Effector memory CD4-positive, alpha-beta T cell (primary cell): ENCODE measurements around the gene CDYL2.
"Not testable (repeated sequence)": the region's sequence is repeated elsewhere in the genome, so short reads cannot be mapped to it uniquely, and the experiment has no call there.

Experiments
- DNase-seq, 3 donors: peaks; one replicate each; pipeline ENCODE4 v3.0.0-alpha.2; 2020
- H3K27ac ChIP-seq: 2 replicates; pipeline ENCODE4 v1.7.0; 2013; ENCODE audit warnings: mild to moderate bottlenecking, low read length, moderate library complexity; ENCODE audit not compliant: insufficient read depth, poor library complexity, severe bottlenecking
- H3K27me3 ChIP-seq: replicated peaks from 2 replicates; pipeline ENCODE4 v1.7.0; 2013; ENCODE audit warnings: mild to moderate bottlenecking, low read length; ENCODE audit not compliant: insufficient read depth, control insufficient read depth, poor library complexity, severe bottlenecking
- H3K36me3 ChIP-seq: 2 replicates; pipeline ENCODE4 v1.7.0; 2013; ENCODE audit warnings: mild to moderate bottlenecking, low read length, moderate library complexity; ENCODE audit not compliant: control insufficient read depth, insufficient read depth
- H3K4me1 ChIP-seq: 2 replicates; pipeline ENCODE4 v1.7.0; 2013; ENCODE audit warnings: low read length, mild to moderate bottlenecking; ENCODE audit not compliant: control insufficient read depth, insufficient read depth, poor library complexity, severe bottlenecking
- H3K4me3 ChIP-seq: 2 replicates; pipeline ENCODE4 v1.7.0; 2013; ENCODE audit warnings: low read length, low read depth, mild to moderate bottlenecking; ENCODE audit not compliant: insufficient read depth, poor library complexity, severe bottlenecking
- H3K9me3 ChIP-seq: 2 replicates; pipeline ENCODE4 v1.7.0; 2013; ENCODE audit warnings: mild to moderate bottlenecking, low read length, moderate library complexity; ENCODE audit not compliant: control insufficient read depth

CDYL2 gene

GRCh38 chr16:80794071-80794470 is 10.3 kb downstream of the CDYL2 start:
- Histone ChIP-seq H3K27ac (no peak overlapping the region), H3K9me3 (no peaks in the 10 kb centered on the region), H3K4me1 (no peaks in the 10 kb centered on the region), H3K36me3 (no peaks in the 10 kb centered on the region), H3K27me3 (no peaks in the 10 kb centered on the region), H3K4me3 (no peak overlapping the region)
- no peak for DNase-seq

DNA sequence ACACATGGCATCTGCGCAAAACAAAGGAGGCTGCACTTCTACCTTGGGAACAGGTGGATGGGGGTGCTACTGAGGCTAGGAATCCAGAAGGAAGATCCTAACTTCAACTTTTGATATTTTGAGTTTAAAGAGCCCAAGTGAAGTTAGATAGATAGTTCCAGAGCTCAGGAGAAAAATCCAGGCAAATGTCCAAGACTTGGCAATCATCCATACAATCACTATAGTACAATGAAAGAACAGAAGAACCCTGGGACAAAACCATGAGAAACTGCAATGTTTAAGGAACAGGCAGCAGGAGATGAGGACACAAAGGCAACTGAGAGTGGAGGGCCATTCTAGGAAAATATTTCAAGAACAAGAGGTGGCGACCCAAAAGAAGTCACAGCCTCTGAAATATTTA is 12.4 kb downstream of the CDYL2 start:
- Histone ChIP-seq H3K27ac (no peak overlapping the region), H3K4me3 (no peak overlapping the region), H3K27me3 (no peaks in the 10 kb centered on the region), H3K36me3 (no peaks in the 10 kb centered on the region), H3K4me1 (no peaks in the 10 kb centered on the region), H3K9me3 (no peaks in the 10 kb centered on the region)
- no peak for DNase-seq

GRCh38 chr16:80791411-80791810 is 13.0 kb downstream of the CDYL2 start:
- no peaks in the 10 kb centered on the region for H3K36me3 ChIP-seq
- no peak for DNase-seq

DNA sequence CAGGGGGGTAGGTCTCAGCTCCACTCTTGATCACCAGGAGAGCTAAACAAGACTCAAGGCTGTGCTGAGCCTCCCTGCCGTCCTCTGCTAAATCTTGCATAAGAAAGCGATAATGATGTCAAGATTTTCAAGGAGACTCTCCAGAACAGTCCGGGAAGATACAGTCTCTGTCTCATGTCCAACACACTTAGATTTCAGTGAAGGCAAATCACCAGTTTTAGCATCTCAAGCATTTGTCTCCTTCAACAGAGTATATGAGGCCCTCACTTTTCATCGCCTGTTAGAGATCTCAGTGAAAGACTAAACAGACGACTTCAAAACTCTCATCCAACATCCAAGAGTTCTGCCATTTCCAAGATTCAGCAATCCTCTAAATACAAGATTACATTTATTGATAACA is 13.6 kb downstream of the CDYL2 start:
- no peak overlapping the region for H3K4me3 ChIP-seq
- DNase-seq: no peak
- H3K27me3 ChIP-seq: no peaks in the 10 kb centered on the region
- H3K36me3 ChIP-seq: no peaks in the 10 kb centered on the region
- no peaks in the 10 kb centered on the region for H3K9me3 ChIP-seq
- H3K27ac ChIP-seq: no peak overlapping the region
- H3K4me1 ChIP-seq: no peaks in the 10 kb centered on the region

More at GRCh38 chr16:80791411-80791810, 13.0 kb downstream of the CDYL2 start:
- H3K27me3 ChIP-seq: no peaks in the 10 kb centered on the region
- H3K4me1 ChIP-seq: no peaks in the 10 kb centered on the region
- H3K4me3 ChIP-seq: no peak overlapping the region
- H3K27ac ChIP-seq: no peak overlapping the region
- H3K9me3 ChIP-seq: no peaks in the 10 kb centered on the region

GRCh38 chr16:80788027-80788426 is 16.4 kb downstream of the CDYL2 start:
- H3K27ac ChIP-seq: no peak overlapping the region
- no peaks in the 10 kb centered on the region for H3K27me3 ChIP-seq
- H3K36me3 ChIP-seq: no peaks in the 10 kb centered on the region
- no peaks in the 10 kb centered on the region for H3K9me3 ChIP-seq
- H3K4me3 ChIP-seq: no peak overlapping the region
- no peak for DNase-seq
- H3K4me1 ChIP-seq: no peaks in the 10 kb centered on the region

DNA sequence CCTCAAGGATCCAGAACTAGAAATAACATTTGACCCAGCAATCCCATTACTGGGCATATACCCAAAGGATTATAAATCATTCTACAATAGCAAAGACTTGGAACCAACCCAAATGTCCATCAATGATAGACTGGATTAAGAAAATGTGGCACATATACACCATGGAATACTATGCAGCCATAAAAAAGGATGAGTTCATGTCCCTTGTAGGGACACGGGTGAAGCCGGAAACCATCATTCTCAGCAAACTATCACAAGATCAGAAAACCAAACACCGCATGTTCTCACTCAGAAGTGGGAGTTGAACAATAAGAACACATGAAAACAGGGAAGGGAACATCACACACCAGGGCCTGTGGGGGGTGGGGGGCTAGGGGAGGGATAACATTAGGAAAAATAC is 17.8 kb downstream of the CDYL2 start:
- H3K9me3 ChIP-seq, H3K27me3 ChIP-seq, H3K4me3 ChIP-seq, DNase-seq, H3K27ac ChIP-seq, H3K36me3 ChIP-seq, H3K4me1 ChIP-seq: not testable (repeated sequence)

- no peaks in the 10 kb centered on the region for H3K27me3 ChIP-seq
- no peak overlapping the region for H3K27ac ChIP-seq
- H3K36me3 ChIP-seq: no peaks in the 10 kb centered on the region
- H3K4me1 ChIP-seq: no peaks in the 10 kb centered on the region
- no peak for DNase-seq
- H3K9me3 ChIP-seq: peaks cover 6% of the 10 kb centered on the region
- H3K4me3 ChIP-seq: no peak overlapping the region
Measured at GRCh38 chr16:80784951-80785350, 19.4 kb downstream of the CDYL2 start.

GRCh38 chr16:80778703-80779102 is 25.7 kb downstream of the CDYL2 start:
- Histone ChIP-seq H3K9me3 (peaks cover 6% of the 10 kb centered on the region), H3K4me1 (no peaks in the 10 kb centered on the region), H3K27me3 (no peaks in the 10 kb centered on the region), H3K27ac (no peak overlapping the region), H3K36me3 (no peaks in the 10 kb centered on the region), H3K4me3 (no peak overlapping the region)
- no peak for DNase-seq

DNA sequence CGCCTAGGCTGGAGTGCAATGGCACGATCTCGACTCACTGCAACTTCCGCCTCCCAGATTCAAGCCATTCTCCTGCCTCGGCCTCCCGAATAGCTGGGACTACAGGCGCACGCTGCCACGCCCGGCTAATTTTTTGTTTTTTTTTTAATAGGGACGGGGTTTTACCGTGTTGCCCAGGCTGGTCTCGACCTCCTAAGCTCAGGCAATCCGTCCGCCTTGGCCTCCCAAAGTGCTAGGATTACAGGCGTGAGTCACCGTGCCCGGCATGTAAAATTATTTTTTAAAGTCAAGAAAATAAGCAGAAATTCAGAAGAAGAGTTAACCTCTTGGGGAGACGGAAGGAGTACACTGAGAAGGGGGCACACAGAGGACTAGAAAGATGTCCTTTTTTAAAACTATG is 27.5 kb downstream of the CDYL2 start:
- no peak for DNase-seq
- Histone ChIP-seq H3K27ac (no peak overlapping the region), H3K36me3 (no peaks in the 10 kb centered on the region), H3K9me3 (peaks cover 6% of the 10 kb centered on the region), H3K4me3 (no peak overlapping the region), H3K4me1 (no peaks in the 10 kb centered on the region), H3K27me3 (no peaks in the 10 kb centered on the region)

- H3K4me1 ChIP-seq: no peaks in the 10 kb centered on the region
- no peak overlapping the region for H3K4me3 ChIP-seq
- no peak overlapping the region for H3K27ac ChIP-seq
- H3K36me3 ChIP-seq: no peaks in the 10 kb centered on the region
- DNase-seq: no peak
- no peaks in the 10 kb centered on the region for H3K27me3 ChIP-seq
- H3K9me3 ChIP-seq: no peaks in the 10 kb centered on the region
Measured at GRCh38 chr16:80775450-80775849, 28.9 kb downstream of the CDYL2 start.

GRCh38 chr16:80766798-80767197 is 37.6 kb downstream of the CDYL2 start:
- Histone ChIP-seq H3K27me3 (no peaks in the 10 kb centered on the region), H3K27ac (no peak overlapping the region), H3K36me3 (no peaks in the 10 kb centered on the region), H3K4me3 (no peak overlapping the region), H3K4me1 (no peaks in the 10 kb centered on the region), H3K9me3 (no peaks in the 10 kb centered on the region)
- DNase-seq: no peak
